A549 (cell line): ENCODE data around the gene SLC39A2.
A peak's percentile ranks its signal among the peaks of the same experiment; 100 is the strongest.

ENCODE experiments used
- ATOH8 ChIP-seq: fragments of 250-450 bp; sonication (Bioruptor Pico); IDR thresholded peaks from 2 replicates; pipeline ENCODE4 v1.5.0; 2020; ENCODE audit warnings: low read depth, mild to moderate bottlenecking, moderate library complexity
- CTCF ChIP-seq: fragments of >200 bp; sonication (Bioruptor Twin); formaldehyde crosslinking; IDR thresholded peaks from 3 replicates; pipeline ENCODE4 v1.5.1; 2016
- ELK1 ChIP-seq: fragments of 150-350 bp; IDR thresholded peaks from 2 replicates; pipeline ENCODE4 v1.6.1; 2014; ENCODE audit warnings: low read depth, mild to moderate bottlenecking, low read length
- HEYL ChIP-seq: fragments of 250-450 bp; sonication (Bioruptor Pico); IDR thresholded peaks from 2 replicates; pipeline ENCODE4 v1.8.0; 2021; ENCODE audit warnings: mild to moderate bottlenecking, moderate library complexity
- JUNB ChIP-seq: fragments of >200 bp; sonication (Bioruptor Twin); formaldehyde crosslinking; IDR thresholded peaks from 2 replicates; pipeline ENCODE4 v1.6.1; 2016
- RFX5 ChIP-seq: fragments of 450-650 bp; IDR thresholded peaks from 2 replicates; pipeline ENCODE4 v1.7.1; 2014; ENCODE audit warnings: antibody characterized with exemption, mild to moderate bottlenecking, moderate library complexity
- SMC3 ChIP-seq: fragments of >200 bp; sonication (Bioruptor Twin); formaldehyde crosslinking; IDR thresholded peaks from 3 replicates; pipeline ENCODE4 v1.6.1; 2018; ENCODE audit warnings: inconsistent platforms

GRCh38 chr14:21014761-21015190, 15.7 kb downstream of the SLC39A2 start:
- TF ChIP-seq HEYL = no peak
- TF ChIP-seq CTCF = peak; percentile 93
- TF ChIP-seq ATOH8 (CRISPR knock-in tag) = no peak
- TF ChIP-seq SMC3 = peak; percentile 92
- no peak for TF ChIP-seq RFX5
- no peak for TF ChIP-seq ELK1
- no peak for TF ChIP-seq JUNB
